Pons (tissue), 1 donor: Measurements from ENCODE around the gene DSTN.
"Not testable (repeated sequence)": the region's sequence is repeated elsewhere in the genome, so short reads cannot be mapped to it uniquely, and the experiment has no call there.

ENCODE experiments used
- DNase-seq: peaks from one replicate; pipeline ENCODE4 v3.0.0-alpha.2; 2016; ENCODE audit warnings: low spot score

DSTN gene

GRCh38 chr20:17651129-17651759 lies 81.4 kb downstream of the DSTN start:
- no peak for DNase-seq

- no peak for DNase-seq
Observed at GRCh38 chr20:17651760-17652388, 82.0 kb downstream of the DSTN start.

DNA sequence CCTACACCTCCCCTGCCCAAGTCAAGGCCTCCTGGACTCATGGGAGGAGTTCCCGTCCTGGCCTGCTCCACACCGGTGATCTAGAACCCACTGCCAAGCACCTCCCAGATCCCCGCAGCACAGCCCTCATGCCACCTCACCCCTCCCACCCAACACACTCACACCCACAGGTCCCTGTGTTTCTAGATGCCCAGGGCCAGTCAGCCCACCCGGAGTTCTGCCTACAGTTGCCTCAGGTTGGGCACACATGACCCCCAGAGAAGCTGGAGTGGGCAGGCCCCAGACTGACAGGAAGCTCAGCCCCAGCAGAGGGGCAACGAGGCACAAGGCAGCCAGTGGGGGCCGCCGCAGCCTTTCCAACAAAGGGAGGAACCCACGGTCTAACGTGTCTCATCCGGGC lies 82.5 kb downstream of the DSTN start:
- DNase-seq = no peak

- DNase-seq = no peak
Observed at GRCh38 chr20:17653835-17654648, 84.2 kb downstream of the DSTN start.

GRCh38 chr20:17654649-17655285 lies 84.9 kb downstream of the DSTN start:
- no peak for DNase-seq

DNA sequence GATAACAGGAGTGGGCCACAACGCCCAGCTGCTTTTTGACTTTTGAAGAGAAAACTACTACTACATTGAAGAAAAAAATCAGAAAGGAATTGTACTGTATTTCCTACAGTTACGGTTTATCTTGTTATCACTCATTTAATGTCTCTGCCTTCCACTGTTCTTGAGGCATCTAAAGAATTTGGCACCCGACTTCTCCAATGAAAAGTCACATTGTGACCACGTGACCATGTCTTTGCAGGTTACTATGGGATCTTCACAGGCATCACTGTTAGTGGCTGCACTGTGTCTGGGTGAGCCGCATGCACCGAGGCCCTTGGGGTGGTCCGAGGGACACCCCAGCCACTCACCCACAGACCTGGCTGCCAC lies 85.4 kb downstream of the DSTN start:
- DNase-seq = no peak

DNA sequence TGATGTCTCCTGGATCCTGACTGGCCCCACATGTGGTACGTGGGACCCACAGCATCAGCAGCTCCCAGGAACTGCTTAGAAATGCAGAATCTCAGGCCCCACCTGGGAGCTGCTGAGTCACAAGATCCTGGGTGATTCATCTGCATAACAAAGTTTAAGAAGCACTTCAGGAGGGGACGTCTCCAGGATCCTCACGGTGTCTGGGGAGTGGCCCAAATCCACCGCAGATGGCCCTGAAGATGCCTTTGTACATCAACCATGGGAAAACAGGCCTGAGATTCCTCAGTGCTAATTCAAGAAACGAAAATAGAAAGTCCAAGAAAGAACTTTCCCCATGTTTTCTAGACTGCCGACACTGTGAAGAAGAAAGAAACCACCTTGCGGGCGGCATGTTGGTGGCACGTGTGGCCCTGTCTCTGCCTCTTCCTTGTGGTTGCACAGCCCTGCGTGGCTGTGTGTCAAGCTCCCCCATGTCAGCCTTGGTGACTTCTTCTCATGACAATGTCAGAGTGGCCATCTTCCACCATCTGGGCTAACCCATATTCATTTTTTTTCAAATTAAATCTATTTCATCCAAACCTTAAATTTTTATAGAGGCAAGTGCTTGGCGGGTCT lies 86.1 kb downstream of the DSTN start:
- DNase-seq = no peak

DNA sequence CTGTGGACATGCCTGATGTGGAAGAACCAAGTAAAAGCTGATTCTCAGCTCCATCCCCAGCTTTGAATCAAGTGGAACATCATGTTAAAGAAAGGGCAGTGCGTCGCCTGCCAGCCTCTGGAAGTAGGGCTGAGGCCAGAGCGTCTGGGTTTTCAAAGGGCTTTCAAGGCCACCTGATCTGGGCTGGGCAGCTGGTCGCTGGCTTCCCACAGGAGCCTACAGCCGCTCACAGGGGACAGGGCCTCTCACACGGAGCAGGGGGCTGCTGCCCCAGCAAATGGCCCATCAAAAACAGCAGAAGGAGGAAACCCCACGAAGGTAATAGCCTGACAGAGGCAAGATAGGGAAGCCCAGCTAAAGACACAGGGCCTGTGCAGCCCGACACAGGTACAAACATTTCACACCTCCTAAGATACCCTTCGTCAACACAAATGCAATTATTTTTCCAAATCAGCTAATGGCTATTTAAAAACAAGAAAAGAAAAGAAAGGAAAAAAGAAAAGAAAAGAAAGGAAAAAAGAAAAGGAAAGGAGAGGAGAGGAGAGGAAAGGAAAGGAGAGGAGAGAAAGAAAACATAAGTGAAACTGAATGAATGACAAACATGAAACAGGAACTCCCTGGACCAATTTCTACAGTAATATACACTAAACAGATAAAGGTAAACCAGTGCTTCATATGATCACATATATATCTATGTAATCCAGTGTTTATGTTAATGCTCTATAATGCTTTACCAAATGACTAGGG lies 87.4 kb downstream of the DSTN start:
- no peak for DNase-seq

GRCh38 chr20:17657898-17658647 lies 88.2 kb downstream of the DSTN start:
- DNase-seq = no peak

- DNase-seq = no peak
Observed at GRCh38 chr20:17658648-17658993, 88.7 kb downstream of the DSTN start.

DNA sequence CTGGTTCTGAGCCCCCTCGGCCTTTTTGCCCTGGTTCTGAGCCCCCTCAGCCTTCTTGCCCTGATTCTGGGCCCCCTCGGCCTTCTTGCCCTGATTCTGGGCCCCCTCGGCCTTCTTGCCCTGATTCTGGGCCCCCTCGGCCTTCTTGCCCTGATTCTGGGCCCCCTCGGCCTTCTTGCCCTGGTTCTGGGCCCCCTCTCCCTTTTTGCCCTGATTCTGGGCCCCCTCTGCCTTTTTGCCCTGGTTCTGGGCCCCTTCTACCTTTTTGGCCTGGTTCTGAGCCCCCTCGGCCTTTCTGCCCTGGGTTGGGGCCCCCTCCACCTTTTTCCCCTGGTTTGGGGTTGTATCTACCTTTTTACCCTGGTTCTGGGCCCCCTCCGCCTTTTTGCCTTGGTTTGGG lies 89.5 kb downstream of the DSTN start:
- DNase-seq = not testable (repeated sequence)
